CD4-positive, alpha-beta T cell treated with Interleukin-15 for 4 hours (primary cell): ENCODE results near the gene CKB.

ENCODE experiments used
- DNase-seq: peaks from one replicate; pipeline ENCODE4 v3.0.0-alpha.2; 2020; ENCODE audit warnings: low spot score

The CKB gene

DNA sequence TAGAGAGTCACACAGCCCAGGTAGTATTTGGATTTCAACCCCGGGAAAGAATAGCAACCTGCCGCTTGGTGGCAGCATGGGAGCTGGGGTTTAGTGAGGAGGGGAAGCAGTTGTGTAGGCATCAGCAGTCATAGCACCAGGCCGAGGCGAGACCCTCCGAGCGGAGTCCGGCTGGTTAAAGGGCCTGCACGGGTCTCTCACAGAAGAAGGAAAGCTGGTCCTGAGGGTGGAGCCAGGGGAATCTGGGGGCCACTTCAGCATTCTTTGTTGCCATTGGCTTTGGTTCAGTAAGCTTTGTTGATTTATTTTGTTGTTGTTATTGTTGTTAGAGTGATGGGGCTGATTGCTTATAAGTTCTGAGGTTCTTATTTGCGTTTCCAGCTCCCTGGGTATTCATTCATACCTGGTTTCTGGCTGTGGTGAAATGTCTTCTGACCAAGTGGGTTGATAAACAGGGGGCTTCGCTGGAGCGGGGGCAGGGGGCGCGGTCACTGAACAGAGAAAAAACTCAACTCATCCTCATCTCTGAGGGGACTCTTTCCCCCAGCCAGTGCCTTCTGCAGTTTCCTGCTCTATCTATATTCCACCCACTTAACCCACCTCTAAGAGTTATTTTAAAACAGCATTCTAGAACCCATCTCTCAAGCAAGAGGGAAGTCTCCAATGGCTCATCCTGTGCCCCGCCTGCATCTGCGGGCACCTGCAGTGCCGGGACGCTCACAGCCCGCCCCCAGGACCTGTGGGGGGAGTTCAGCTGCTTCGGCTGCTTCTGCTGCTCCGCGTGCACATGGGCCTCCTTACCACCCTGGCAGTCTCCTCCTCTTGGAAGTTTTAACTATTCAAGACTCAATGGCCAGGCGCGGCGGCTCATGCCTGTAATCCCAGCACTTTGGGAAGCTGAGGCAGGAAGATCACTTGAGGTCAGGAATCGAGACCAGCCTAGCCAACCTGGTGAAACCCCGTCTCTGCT is 11.6 kb downstream of the CKB start:
- DNase-seq: no peak

DNA sequence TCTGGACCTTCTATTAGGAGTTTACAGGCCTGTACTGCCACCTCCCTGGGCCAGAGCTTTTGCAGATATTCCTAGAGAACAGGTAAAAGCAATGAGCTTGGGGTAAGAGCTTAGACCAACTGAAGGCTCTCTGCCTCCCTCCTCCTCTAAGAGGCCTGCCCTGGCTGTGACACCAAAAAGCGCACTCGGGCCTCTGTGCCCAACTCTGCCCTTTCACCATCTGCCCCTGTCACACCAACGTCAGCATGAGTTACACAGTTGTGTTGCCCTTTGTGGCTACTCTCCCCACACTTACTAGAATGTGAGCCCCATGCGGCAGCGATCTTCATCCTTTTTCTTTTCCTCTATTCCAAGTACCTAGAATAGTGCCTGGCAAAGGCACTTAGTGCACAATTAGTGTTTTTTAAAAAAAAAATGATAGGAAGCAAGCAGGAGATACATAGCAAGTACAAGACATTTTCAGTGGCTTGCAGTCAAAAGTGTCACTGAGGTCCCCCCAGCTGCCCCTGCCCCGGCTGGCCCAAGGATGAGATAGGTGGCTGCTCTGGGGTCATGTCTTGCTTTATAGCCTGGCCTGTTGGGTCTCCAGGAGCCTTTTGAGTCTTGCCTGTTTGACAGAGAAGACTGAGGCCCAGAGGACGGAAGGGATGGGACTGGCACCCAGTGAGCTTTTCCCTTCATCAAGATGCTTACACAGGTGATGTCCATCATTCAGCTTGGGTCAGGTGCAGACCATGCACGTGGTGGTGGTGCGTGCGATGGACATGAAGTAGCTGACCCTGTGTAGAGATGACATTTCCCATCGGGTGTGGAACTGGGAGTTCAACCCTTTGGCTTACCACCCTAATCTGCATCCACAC is 12.5 kb downstream of the CKB start:
- no peak for DNase-seq

- no peak for DNase-seq
These were observed 13.9 kb downstream of the CKB start for GRCh38 chr14:103508521-103509329.

DNA sequence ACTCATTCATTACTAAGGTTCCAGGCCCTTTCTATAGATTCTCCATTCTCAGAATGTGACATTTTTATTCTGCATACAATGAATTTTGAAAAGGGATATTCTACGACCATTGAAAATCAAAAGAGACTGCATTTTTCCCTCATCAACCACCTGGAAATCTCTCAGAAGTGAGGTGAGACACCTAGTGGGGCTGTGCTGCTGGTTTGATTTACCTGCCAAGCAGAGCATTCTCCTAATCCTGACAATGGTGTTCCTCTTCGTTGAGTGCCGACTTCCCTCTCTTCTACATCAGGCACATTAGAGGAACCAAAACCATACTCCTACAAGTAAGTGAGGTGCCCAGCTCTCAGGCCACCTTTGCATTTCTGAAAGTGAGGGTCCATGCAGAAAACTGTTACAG is 14.9 kb downstream of the CKB start:
- no peak for DNase-seq

- no peak for DNase-seq
These were observed 17.6 kb downstream of the CKB start for GRCh38 chr14:103504991-103505565.

- no peak for DNase-seq
These were observed 19.3 kb downstream of the CKB start for GRCh38 chr14:103503296-103503695.

- no peak for DNase-seq
These were observed 19.8 kb downstream of the CKB start for GRCh38 chr14:103502877-103503276.

- DNase-seq: no peak
These were observed 20.5 kb downstream of the CKB start for GRCh38 chr14:103501921-103502669.

GRCh38 chr14:103501041-103501870 is 21.4 kb downstream of the CKB start:
- no peak for DNase-seq

GRCh38 chr14:103500148-103500990 is 22.3 kb downstream of the CKB start:
- peak; percentile 72 for DNase-seq

DNA sequence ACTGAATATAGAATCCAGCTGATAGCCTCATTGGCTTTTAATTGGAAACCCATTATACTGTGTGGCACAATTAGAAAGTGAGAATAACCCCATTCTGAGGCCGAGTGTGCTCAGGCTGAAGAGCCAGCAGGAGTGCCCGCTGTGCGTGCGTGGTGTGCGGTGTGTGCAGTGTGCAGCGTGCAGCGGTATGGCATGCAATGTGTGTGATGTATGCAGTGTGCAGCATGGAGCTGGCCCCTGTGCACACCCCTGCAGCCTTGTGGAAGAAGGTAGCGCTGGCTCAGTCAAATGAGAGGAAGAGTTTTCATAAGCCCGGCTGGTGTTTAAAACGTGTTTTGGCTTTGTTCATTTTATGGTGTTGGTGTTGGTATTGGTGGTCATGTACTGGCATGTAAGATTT is 22.9 kb downstream of the CKB start:
- DNase-seq: no peak

GRCh38 chr14:103496776-103497175 is 25.9 kb downstream of the CKB start:
- DNase-seq: no peak

DNA sequence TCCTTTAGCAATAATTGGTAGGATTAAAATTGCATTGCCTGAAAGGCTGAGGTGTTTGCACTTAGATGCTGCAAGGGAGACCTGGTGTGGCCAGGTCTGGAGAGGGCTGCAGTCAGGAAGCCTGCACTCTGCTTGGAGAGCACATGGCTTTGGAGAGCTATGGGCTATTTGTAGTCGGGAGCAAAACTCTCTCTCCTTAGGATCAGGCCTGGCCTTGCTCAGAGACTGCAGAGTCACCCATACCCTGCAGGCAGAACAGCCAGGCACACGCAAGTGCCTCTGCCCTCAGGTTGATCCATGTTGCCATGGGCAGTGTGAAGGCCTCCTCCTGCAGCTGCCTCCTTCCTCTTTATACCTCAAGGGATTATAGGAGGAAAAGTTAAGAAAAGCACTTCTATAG is 26.8 kb downstream of the CKB start:
- DNase-seq: no peak

- no peak for DNase-seq
These were observed 30.3 kb downstream of the CKB start for GRCh38 chr14:103492156-103492925.

GRCh38 chr14:103491691-103492090 is 30.9 kb downstream of the CKB start:
- no peak for DNase-seq

DNA sequence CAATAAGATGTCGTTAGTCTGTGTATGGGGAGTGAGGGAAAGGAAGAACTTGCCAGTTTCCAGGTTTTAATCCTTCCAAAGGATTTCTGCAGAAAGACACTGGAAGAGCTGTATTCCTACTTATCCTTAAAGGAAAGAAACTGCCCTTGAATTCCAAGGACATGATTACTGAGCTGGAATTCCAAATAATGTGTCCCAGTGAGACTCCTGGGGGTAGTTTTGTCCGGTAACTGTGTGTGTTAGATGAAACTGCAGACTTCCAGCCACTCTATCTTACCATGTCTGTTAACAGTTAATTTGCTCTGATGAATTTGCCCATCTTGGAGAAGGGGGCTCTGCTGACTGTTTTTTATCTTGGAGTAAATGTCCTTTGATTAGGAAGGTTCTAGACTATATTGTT is 33.0 kb downstream of the CKB start:
- DNase-seq: no peak

DNA sequence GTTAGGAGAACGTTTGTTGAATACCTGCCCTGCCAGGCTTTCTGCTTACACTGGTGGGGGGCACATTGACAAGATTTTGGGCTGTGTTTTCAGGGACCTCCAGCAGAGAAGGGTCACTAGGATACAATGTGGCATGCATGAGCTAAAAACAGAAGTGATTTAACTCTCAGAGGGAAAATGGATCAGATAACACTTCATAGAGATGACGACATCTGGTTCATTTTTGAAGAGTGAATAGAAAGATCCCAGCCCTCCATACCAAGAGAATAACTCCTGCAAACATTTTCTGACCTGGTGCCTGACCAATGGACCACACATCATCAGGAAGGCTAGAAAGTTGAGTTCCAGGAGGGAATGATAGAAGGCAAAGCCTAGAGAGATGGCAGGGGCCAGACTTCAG is 33.7 kb downstream of the CKB start:
- no peak for DNase-seq

DNA sequence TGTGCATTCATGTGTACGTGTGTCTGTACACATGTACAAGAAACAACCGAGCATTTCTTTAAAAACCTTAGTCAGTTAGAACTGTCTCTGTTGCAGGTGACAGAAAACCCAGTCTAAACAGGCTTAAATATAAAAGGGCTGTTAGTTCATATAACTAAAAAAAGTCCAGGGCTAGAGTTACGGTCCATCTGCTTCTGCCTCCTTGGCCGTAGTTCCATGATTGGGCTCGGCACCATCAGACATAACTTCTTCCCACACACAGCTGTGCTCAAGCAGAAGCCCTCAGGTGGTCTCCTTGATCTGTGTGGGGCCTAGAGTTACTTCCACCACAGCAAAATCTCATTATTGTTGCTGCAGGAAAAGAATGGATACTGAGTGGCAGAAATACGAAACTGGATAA is 34.6 kb downstream of the CKB start:
- DNase-seq: no peak
